SH-SY5Y (cell line): ENCODE results near the gene ZSCAN10.

Experiments
- GATA2 ChIP-seq: IDR thresholded peaks from 2 replicates; pipeline ENCODE4 v1.6.1; 2011; ENCODE audit warnings: mild to moderate bottlenecking, low read depth, low read length
- GATA3 ChIP-seq: IDR thresholded peaks from 2 replicates; pipeline ENCODE4 v1.6.1; 2011; ENCODE audit warnings: low read depth, mild to moderate bottlenecking, low read length, moderate library complexity

GRCh38 chr16:3051494-3051893 is 47.6 kb downstream of the ZSCAN10 start:
- no peak for TF ChIP-seq GATA3
- TF ChIP-seq GATA2: no peak
